HepG2 (cell line): ENCODE data around the gene TFDP1. TPM values are rescaled to one million over a fixed set of nuclear protein-coding genes. Genes with fewer than 3 reads are reported as not detected.

Source experiments
- ATAC-seq: fragments of 200-7000 bp; cut with Tn5 transposase; 3 replicates; pipeline ENCODE4 v1.9.1; 2020; ENCODE audit warnings: mild to moderate bottlenecking, moderate library complexity
- BruUV-seq: library from RNA; stranded (reverse); fragments of 400-500 nt; replicated peaks from 2 replicates; lab custom pipeline; 2021; lab: Mats Ljungman, UMichigan
- CTCF ChIA-PET: fragments of 300-600 bp; formaldehyde crosslinking; extraction: SDS; loops from one replicate; lab custom pipeline; 2021; ENCODE audit warnings: low total read pairs, inconsistent platforms, low intra/inter-chr PET ratio; lab: Yijun Ruan, JAX
- POLR2A ChIA-PET: fragments of 350-600 bp; sonication (Branson Sonifier 250); formaldehyde crosslinking; loops from one replicate; lab custom pipeline; 2020; ENCODE audit warnings: antibody characterized with exemption, inconsistent platforms; lab: Yijun Ruan, JAX
- DNase-seq: peaks from one replicate; pipeline ENCODE4 v3.0.0-alpha.2; 2015; ENCODE audit warnings: low spot score
- FAIRE-seq: peaks from 3 replicates; lab custom pipeline; 2011; peaks lifted over from hg19 to GRCh38; lab: Jason Lieb, UNC
- H2AFZ ChIP-seq: one replicate; pipeline ENCODE4 v1.6.1; 2011; ENCODE audit warnings: low read length, inconsistent platforms
- H3K27ac ChIP-seq: fragments of 300-600 bp; 3 replicates; pipeline ENCODE4 v1.8.0; 2011; ENCODE audit warnings: mixed run types, mild to moderate bottlenecking, mixed read lengths, low read length, inconsistent platforms; ENCODE audit not compliant: insufficient read depth; ENCODE audit errors: extremely low read length
- H3K27me3 ChIP-seq, 2 experiments: fragments of 200-600 bp in 1 of 2; 2 replicates in 1 of 2; 3 replicates in 1 of 2; pipeline versions ENCODE4 v1.6.0 to v1.8.0; 2011; ENCODE audit warnings: low read length in 2 of 2, mild to moderate bottlenecking in 2 of 2, moderate library complexity in 2 of 2, inconsistent platforms in 1 of 2; ENCODE audit not compliant: insufficient read depth in 2 of 2, control insufficient read depth in 1 of 2
- H3K36me3 ChIP-seq, 2 experiments: fragments of 200-600 bp in 1 of 2; replicated peaks in 1 of 2; 2 replicates in 1 of 2; 3 replicates in 1 of 2; pipeline versions ENCODE4 v1.5.1 to v1.8.0; 2011; ENCODE audit warnings: low read length in 2 of 2, inconsistent platforms in 1 of 2; ENCODE audit not compliant: insufficient read depth in 2 of 2, control insufficient read depth in 1 of 2
- H3K4me1 ChIP-seq: 2 replicates; pipeline ENCODE4 v1.5.1; 2012; ENCODE audit warnings: low read length, inconsistent platforms; ENCODE audit not compliant: insufficient read depth
- H3K4me2 ChIP-seq: 2 replicates; pipeline ENCODE4 v1.6.0; 2011; ENCODE audit warnings: low read depth, low read length, inconsistent platforms
- H3K4me3 ChIP-seq, 3 experiments: fragments of 200-600 bp in 1 of 3; sonication (generic), shearing (Covaris generic) in 1 of 3; replicated peaks in 1 of 3; 2 replicates each; pipeline ENCODE4 v1.5.1; 2011 to 2016; ENCODE audit warnings: low read length in 3 of 3, inconsistent platforms in 2 of 3, low read depth in 2 of 3, mild to moderate bottlenecking in 2 of 3, control low read depth in 1 of 3, mixed read lengths in 1 of 3; ENCODE audit not compliant: insufficient read depth in 1 of 3
- H3K79me2 ChIP-seq: one replicate; pipeline ENCODE4 v1.6.1; 2011; ENCODE audit warnings: low read length, inconsistent platforms; ENCODE audit not compliant: insufficient read depth
- H3K9ac ChIP-seq: 2 replicates; pipeline ENCODE4 v1.6.0; 2011; ENCODE audit warnings: mild to moderate bottlenecking, low read depth, low read length, inconsistent platforms; ENCODE audit not compliant: insufficient read depth
- H3K9me3 ChIP-seq: 2 replicates; pipeline ENCODE4 v1.5.1; 2012; ENCODE audit warnings: mild to moderate bottlenecking, low read length
- H4K20me1 ChIP-seq: 2 replicates; pipeline ENCODE4 v1.6.0; 2011; ENCODE audit warnings: inconsistent platforms, mild to moderate bottlenecking, low read length, moderate library complexity; ENCODE audit not compliant: insufficient read depth
- MLXIP ChIP-seq: sonication (generic); formaldehyde crosslinking; IDR thresholded peaks from 2 replicates; pipeline ENCODE4 v1.9.0; 2021; ENCODE audit warnings: missing genetic modification reagents, borderline replicate concordance
- MYPOP ChIP-seq: sonication (generic); formaldehyde crosslinking; IDR thresholded peaks from 2 replicates; pipeline ENCODE4 v1.8.1; 2023; ENCODE audit warnings: mild to moderate bottlenecking, moderate library complexity, missing genetic modification reagents
- TFDP2 ChIP-seq: sonication (generic); formaldehyde crosslinking; IDR thresholded peaks from 2 replicates; pipeline ENCODE4 v1.4.0; 2020; ENCODE audit warnings: missing genetic modification reagents
- THYN1 ChIP-seq: sonication (generic); formaldehyde crosslinking; IDR thresholded peaks from 2 replicates; pipeline ENCODE4 v1.8.1; 2023; ENCODE audit warnings: low read depth, mild to moderate bottlenecking, moderate library complexity, missing genetic modification reagents, borderline replicate concordance
- ZBTB26 ChIP-seq: IDR thresholded peaks from 2 replicates; pipeline ENCODE4 v1.6.1; 2016; ENCODE audit warnings: missing compliant biosample characterization, missing genetic modification reagents, borderline replicate concordance
- WGBS: methylation state at CpG from one replicate; pipeline ENCODE4 v1.1.6; 2017; ENCODE audit warnings: low lambda C conversion rate; 5-methylcytosine and 5-hydroxymethylcytosine counted together
- in situ Hi-C: cut with HindIII; loops from 2 replicates; pipeline ENCODE4 v1.10.0; 2017; ENCODE audit warnings: low pct_unique_long_range_greater_than_20kb; ENCODE audit not compliant: extremely low pct_ligation_motif_present
- intact Hi-C: fragments of 100-400 bp; cut with micrococcal nuclease; formaldehyde crosslinking; loops from one replicate; pipeline ENCODE4 v1.10.0; 2022; ENCODE audit not compliant: unreplicated experiment
- polyA plus RNA-seq, 8 experiments: library from polyadenylated mRNA; depleted of rRNA in 3 of 8; stranded (reverse) in 7 of 8; unstranded in 1 of 8; fragments of >200 nt; fragmentation: Illumina TruSeq in 4 of 8; extraction: Trizol in 4 of 8; gene quantifications; 2 replicates each; pipeline versions ENCODE4 v1.2.1 to v1.2.3, GENCODE V29; 2011 to 2016; ENCODE audit warnings: low read depth in 4 of 8, missing spikeins in 1 of 8, mixed read lengths in 1 of 8; ENCODE audit not compliant: insufficient read depth in 1 of 8
- total RNA-seq, 5 experiments: library from RNA; depleted of rRNA; stranded (reverse); fragments of >200 nt; fragmentation: Illumina TruSeq; extraction: Trizol; gene quantifications; 2 replicates each; pipeline ENCODE4 v1.2.3, GENCODE V29; 2016; ENCODE audit warnings: low read depth in 1 of 5

The TFDP1 gene
- total and polyA plus RNA-seq, 2 of the 13 experiments (the other 11 are each of a cell fraction or from before 2014, with no cell fraction given): 38.0 to 84.2 TPM

DNA sequence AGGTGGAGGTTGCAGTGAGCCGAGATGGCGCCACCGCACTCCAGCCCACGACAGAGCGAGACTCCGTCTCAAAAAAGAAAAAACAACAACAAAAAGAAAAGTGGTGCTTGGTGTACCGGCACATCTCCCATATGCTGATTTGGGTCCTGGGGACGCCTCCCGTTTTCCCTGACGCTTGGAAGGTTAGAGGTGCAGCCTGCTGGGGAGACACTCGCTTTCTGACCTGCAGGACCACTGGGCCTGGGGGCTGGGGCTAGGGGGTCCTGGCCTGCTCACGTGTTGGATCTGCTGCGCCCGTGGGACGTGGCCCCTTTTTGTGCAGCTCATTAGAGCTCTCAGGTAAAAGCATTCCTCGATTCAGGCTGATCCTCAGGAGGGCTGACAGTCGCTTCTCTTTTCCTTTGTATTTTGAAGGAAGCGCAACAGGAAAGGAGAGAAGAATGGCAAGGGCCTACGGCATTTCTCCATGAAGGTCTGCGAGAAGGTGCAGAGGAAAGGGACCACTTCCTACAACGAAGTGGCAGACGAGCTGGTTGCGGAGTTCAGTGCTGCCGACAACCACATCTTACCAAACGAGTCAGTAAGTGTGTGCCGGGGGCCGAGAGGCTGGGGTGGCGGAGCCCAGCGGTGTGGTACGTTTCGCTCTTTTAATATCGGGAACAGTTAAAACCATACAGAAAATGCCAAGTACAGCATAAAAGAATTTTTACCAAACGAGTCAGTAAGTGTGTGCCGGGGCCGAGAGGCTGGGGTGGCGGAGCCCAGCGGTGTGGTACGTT, 48.3 kb downstream of the TFDP1 start:
- no peak for ATAC-seq

More for the DNA sequence above, 48.3 kb downstream of the TFDP1 start:
- CTCF ChIA-PET: no interaction called here
- Histone ChIP-seq H3K36me3 (peaks cover 34 to 90% of the 10 kb centered on the region in 2 experiments), H4K20me1 (0 out of 2 replicates have a peak, but pooled peaks cover 3% of the 10 kb centered on the region)
- no peak for FAIRE-seq
- TF ChIP-seq MLXIP (CRISPR knock-in tag) (no peak), TFDP2 (CRISPR knock-in tag) (no peak), MYPOP (no peak), THYN1 (no peak), ZBTB26 (CRISPR knock-in tag) (no peak)
- TF ChIP-seq, all 625 proteins: peak for 0
- Histone ChIP-seq H3K27me3 (no peaks in the 10 kb centered on the region), H3K4me1 (no peaks in the 10 kb centered on the region), H3K4me3 (no peak overlapping the region), H2AFZ (no peak overlapping the region), H3K9me3 (no peaks in the 10 kb centered on the region), H3K4me2 (no peak overlapping the region), H3K79me2 (peaks cover 7% of the 10 kb centered on the region), H3K27ac (no peak overlapping the region), H3K9ac (no peak overlapping the region)
- 97% methylated on average over 38 of the region's 38 CpGs for WGBS
- no peak for DNase-seq
- in situ Hi-C loops (no loop called here), intact Hi-C loops (no loop called here)
- POLR2A ChIA-PET: no interaction called here
- BruUV-seq: no TSS peak
